Stimulated activated CD4-positive, alpha-beta T cell treated with anti-CD3 and anti-CD28 coated beads, TNF-alpha, amount 100 ng/mL, for 24 hours (primary cell): ENCODE measurements around the gene SPACA7.
"Not testable (repeated sequence)": the region's sequence is repeated elsewhere in the genome, so short reads cannot be mapped to it uniquely, and the experiment has no call there.

ENCODE experiments used
- DNase-seq, 3 experiments: peaks; one replicate each; pipeline ENCODE4 v3.0.0-alpha.2; 2020; ENCODE audit warnings: low read depth in 3 of 3

The SPACA7 gene

GRCh38 chr13:112350300-112350699 lies 25.9 kb upstream of the SPACA7 start:
- no peak for DNase-seq

GRCh38 chr13:112351825-112352224 lies 24.3 kb upstream of the SPACA7 start:
- no peak for DNase-seq

GRCh38 chr13:112353856-112354255 lies 22.3 kb upstream of the SPACA7 start:
- DNase-seq: no peak

- no peak for DNase-seq
Observed at GRCh38 chr13:112354330-112355273, 21.6 kb upstream of the SPACA7 start.

- DNase-seq: no peak
Observed at GRCh38 chr13:112355274-112355838, 20.8 kb upstream of the SPACA7 start.

GRCh38 chr13:112356190-112356589 lies 20.0 kb upstream of the SPACA7 start:
- DNase-seq: no peak

- no peak for DNase-seq
Observed at GRCh38 chr13:112358156-112358555, 18.0 kb upstream of the SPACA7 start.

- no peak for DNase-seq
Observed at GRCh38 chr13:112362021-112362420, 14.1 kb upstream of the SPACA7 start.

GRCh38 chr13:112363867-112364528 lies 12.2 kb upstream of the SPACA7 start:
- no peak for DNase-seq

- DNase-seq: no peak
Observed at GRCh38 chr13:112366907-112367646, 9.1 kb upstream of the SPACA7 start.

GRCh38 chr13:112368883-112369282 lies 7.3 kb upstream of the SPACA7 start:
- DNase-seq: no peak

- DNase-seq: no peak
Observed at GRCh38 chr13:112370311-112370710, 5.8 kb upstream of the SPACA7 start.

- DNase-seq: no peak
Observed at GRCh38 chr13:112374271-112374670, 1.9 kb upstream of the SPACA7 start.

GRCh38 chr13:112391746-112392145 lies 15.6 kb downstream of the SPACA7 start:
- DNase-seq: no peak

- no peak for DNase-seq
Observed at GRCh38 chr13:112392719-112393118, 16.6 kb downstream of the SPACA7 start.

GRCh38 chr13:112395022-112395421 lies 18.9 kb downstream of the SPACA7 start:
- DNase-seq: not testable (repeated sequence)

- DNase-seq: not testable (repeated sequence)
Observed at GRCh38 chr13:112395941-112396340, 19.8 kb downstream of the SPACA7 start.

GRCh38 chr13:112397108-112397507 lies 21.0 kb downstream of the SPACA7 start:
- no peak for DNase-seq

GRCh38 chr13:112398347-112398746 lies 22.2 kb downstream of the SPACA7 start:
- not testable (repeated sequence) for DNase-seq

GRCh38 chr13:112409828-112410227 lies 33.7 kb downstream of the SPACA7 start:
- DNase-seq: not testable (repeated sequence)

GRCh38 chr13:112416647-112417046 lies 40.5 kb downstream of the SPACA7 start:
- no peak for DNase-seq

- no peak for DNase-seq
Observed at GRCh38 chr13:112417079-112417478, 40.9 kb downstream of the SPACA7 start.
